IPS DF 4.7 (cell line): ENCODE results near the gene ANKRD50.
A peak's percentile ranks its signal among the peaks of the same experiment; 100 is the strongest.

Experiments
- DNase-seq: peaks from one replicate; pipeline ENCODE4 v3.0.0-alpha.2; 2013; ENCODE audit warnings: low spot score; ENCODE audit errors: extremely low read depth

The ANKRD50 gene

GRCh38 chr4:124712372-124713184, at the start of gene ANKRD50:
TSS of gene ANKRD50 (minus strand) at chr4:124712732. CDS start at chr4:124710511, 2,221 bp downstream.
- DNase-seq, result peak; percentile 51

DNA sequence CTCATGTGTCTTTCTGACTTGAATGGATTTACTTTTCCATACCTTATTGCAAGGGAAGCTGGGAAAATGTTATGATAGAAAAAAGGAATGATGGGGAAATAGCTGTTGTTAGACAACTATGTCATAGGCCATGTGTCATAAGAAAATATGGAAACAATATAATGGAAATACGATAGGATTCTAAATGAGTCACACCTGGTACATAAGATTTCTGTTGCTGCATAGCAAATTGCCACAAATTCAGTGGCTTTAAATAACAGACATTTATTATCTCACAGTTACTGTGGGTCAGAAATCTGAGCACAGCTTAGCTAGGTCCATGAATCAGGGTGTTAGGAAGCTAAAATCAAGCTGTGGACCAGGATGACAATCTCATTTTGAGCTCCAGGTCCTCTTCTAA, 44.6 kb upstream of the ANKRD50 start:
- DNase-seq, result no peak

- no peak for DNase-seq
Observed at GRCh38 chr4:124754681-124755080, 42.1 kb upstream of the ANKRD50 start.

DNA sequence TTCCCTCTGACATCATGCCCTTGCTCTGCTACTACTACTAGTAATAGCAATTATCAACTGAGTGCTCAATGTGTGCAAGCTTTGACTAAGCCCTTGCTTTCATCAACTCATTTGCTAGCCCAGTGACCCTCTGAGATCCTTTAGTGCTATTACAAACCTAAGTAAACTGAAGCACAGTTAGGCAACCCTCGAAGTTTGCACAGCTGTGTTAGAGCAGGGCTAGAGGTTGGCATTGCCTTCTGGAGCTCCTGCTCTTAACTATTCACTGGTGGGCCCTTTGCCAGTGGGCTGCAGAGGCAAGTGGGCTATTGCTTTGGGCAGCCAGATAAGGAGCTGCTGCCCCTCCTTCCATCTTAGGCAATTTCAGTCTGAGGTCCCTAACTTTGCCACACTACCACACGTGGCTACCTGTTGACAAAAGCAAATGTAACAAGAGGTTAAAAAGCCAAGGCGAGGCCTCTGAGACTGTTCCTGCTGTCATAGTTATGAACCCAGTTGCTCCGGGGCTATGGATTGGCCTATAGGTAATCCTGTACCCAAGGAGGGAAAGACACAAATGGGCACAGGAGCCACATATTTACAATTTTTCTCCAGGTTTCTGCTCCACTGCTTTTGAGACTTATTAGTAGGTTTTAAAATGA, 41.5 kb upstream of the ANKRD50 start:
- DNase-seq, result no peak

DNA sequence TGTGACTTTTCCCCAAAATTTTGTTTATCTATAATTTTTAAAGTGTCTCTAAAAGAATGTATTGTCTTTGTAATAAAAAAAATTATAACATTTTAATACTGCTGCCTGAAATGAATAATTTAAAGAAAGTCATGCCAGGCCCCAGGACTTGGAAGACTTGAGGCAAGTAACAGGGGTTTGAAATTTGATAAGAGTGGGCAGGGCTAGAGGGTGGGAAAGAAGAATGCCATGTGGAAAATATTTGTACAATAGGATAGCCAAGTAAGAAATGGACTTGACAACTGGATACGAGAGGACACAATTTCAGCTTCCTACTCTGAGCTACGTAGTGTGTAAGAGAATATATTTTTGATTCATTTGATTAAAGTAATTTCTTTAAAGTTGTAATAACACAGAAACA, 36.9 kb upstream of the ANKRD50 start:
- DNase-seq, result no peak

GRCh38 chr4:124748965-124749364, 36.4 kb upstream of the ANKRD50 start:
- DNase-seq, result no peak

- DNase-seq, result no peak
Observed at GRCh38 chr4:124745985-124746801, 33.7 kb upstream of the ANKRD50 start.

GRCh38 chr4:124743711-124744110, 31.2 kb upstream of the ANKRD50 start:
- DNase-seq, result no peak

DNA sequence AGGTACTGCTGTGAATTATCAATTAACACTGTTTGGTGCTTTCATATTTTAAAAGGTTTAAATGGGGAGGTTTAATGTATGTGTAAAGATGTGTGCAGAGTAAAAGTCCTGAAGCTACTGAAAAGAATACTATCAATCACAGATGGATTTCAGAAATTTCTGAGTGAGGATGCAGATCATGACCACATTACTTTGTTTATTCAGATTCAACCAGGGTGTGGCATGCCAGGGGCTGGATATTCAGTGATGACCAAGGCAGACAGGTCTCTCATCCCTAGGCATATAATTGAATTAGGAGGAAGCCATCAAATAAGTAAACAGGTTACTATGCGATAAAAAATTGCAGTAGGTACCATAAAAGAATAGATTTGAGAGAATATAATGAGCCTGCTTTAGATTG, 28.0 kb upstream of the ANKRD50 start:
- DNase-seq, result no peak

DNA sequence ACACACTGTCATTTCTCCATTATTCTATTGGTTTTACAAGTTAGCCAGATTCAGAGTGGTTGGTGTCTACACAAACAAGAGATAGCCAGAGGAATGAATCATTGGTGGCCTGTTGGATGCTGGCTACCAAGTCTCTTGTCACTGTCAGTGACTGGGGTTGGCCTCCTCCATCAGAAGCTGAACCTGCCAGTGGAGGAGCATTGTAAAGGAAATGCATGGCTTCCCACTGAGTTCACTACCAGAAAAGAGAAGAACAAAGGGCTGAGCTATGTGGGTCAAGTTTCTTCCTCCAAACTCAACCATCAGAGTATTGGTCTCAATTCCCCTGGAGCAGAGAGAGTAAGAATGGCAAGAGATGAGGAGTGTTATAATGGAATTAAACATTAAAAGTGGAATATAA, 26.5 kb upstream of the ANKRD50 start:
- DNase-seq, result peak; percentile 64

- no peak for DNase-seq
Observed at GRCh38 chr4:124737619-124738018, 25.1 kb upstream of the ANKRD50 start.

- no peak for DNase-seq
Observed at GRCh38 chr4:124736526-124736925, 24.0 kb upstream of the ANKRD50 start.

GRCh38 chr4:124727331-124727890, 14.9 kb upstream of the ANKRD50 start:
- no peak for DNase-seq

DNA sequence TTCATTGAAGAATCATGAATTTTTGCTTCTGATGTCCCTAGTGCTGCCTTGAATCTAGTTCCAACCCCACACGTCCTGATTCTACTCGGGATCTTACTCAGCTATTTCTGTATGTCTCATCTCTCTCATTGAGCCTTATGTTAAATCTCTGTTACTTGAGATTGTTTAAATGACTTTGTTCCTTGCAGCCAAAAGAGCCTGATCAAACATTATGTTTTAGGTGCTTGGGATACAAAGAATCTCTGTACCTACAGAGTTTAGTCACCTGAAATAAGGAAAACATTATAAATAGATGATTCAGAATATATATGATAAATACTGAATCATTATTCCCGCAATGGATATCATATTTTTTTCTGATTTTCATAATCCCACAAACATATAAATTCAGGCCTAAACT, 13.7 kb upstream of the ANKRD50 start:
- DNase-seq, result no peak

DNA sequence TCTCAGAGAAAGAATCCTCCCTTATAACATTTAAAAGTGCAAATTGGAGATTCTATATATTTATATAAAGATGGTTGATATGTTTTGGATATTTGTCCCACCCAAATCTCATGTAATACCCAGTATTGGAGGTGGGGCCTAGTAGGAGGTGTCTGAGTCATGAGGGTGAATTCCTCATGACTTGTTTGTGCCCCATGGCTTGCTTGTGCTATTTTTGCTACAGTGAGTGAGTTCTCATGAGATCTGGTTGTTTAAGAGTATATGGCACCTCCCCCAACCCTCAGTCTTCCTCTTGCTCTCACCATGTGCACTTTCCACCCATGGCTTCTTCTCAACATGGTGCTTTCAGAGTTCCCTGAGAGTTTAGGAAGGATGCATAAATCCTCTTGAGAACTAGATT, 9.5 kb upstream of the ANKRD50 start:
- DNase-seq, result no peak

DNA sequence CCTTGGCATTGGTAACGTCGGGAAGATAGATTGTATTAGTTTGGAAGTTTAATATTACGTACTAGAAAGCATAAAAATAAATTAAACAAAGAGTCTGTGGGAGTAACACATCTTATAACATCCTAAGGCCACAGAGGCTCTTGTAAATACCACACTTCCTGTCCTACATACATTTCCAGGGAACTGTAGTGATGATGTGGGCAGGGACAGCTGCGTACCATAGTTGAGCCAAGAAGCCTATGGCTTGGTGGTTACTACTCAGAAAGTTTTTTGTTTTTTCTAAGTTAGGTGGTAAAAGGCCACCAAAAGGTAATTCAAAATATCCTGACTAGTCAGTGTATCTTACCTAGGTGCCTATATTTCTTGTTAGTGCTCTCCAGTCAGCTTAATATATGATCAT, 4.6 kb upstream of the ANKRD50 start:
- no peak for DNase-seq

DNA sequence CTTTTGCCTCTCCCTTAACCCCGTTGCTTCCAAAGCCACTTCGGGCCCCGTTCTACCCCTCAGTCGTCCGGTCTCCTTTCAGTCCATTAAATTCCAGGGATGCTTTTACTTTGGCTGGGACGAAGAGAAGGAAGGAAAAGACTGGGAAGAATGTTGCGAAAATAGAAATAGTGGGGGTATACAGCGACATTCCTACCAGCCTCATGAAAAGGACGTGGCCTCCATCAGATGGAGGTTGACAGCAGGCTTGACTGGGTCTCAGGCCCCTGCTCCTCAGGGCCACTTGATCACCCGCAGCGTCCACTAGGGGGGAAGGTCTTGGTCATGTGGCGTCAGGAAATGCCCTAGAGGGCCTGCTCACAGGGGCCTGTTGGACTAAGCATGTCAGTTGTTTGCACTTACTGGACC, 657 bp upstream of the ANKRD50 start:
- DNase-seq, result peak; percentile 16

DNA sequence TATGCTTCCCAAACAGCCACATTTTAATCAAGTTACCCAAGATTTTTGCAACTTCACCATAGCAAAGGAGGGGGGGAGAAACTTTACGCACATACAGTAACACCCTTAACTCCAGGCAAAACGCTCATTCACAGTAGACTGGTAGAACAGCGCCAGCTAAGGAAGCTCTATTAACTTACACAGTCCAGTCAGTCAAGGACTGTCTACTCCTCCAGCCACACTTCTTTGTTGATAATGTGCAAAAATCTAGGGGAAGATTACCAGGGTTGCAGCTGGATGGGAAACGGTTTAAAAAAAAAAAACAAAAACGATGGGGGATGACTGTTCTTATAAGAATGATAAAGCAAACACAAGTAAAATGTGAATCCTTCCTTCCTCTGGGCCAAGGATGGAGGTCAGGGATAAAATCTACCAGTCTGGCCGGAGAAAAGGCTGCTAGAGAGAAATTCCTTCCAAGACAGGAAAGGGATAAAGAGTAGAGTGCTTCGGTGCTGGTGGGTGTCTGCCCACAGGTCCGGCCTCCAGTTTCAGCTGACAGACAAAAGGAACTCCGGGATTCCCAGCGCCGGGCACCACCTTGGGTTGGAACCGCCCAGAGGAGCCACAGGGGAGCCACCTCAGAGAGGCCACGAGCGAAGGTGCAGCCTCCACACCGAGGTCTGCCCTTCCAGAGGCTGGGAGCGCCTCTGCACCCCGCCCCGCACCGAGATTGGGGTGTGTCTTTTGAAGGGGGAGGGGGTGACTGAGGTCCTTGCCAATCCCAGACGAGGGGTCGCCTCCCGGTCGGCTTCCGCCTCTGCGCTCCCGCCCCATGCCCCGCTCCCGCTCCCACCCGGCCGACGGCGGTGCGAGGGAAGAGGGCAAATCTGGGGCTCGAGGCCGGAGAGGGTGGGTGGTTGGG, 811 bp downstream of the ANKRD50 start:
- DNase-seq, result peak; percentile 11

- DNase-seq, result no peak
Observed at GRCh38 chr4:124710911-124711310, 1.6 kb downstream of the ANKRD50 start.

- DNase-seq, result no peak
Observed at GRCh38 chr4:124710015-124710741, 2.4 kb downstream of the ANKRD50 start.
